Caco-2 (cell line): Measurements from ENCODE around the gene ADGRV1. TPM values are rescaled to one million over a fixed set of nuclear protein-coding genes. Genes with fewer than 3 reads are reported as not detected.

Experiments used
- BruUV-seq: library from RNA; stranded (reverse); fragments of 400-500 nt; replicated peaks from 2 replicates; lab custom pipeline; 2021; lab: Mats Ljungman, UMichigan
- CTCF ChIA-PET: fragments of 300-600 bp; sonication (Branson Sonifier 250); formaldehyde crosslinking; loops from one replicate; lab custom pipeline; 2022; ENCODE audit warnings: antibody characterized with exemption; lab: Charles Lee
- POLR2A ChIA-PET: fragments of 300-600 bp; sonication (Branson Sonifier 250); formaldehyde crosslinking; loops from one replicate; lab custom pipeline; 2022; ENCODE audit warnings: antibody characterized with exemption; lab: Charles Lee
- DNase-seq, 2 experiments: peaks; one replicate each; pipeline versions ENCODE4 v3.0.0 to v3.0.0-alpha.2; 2020 to 2022
- H3K27me3 ChIP-seq: replicated peaks from 2 replicates; pipeline ENCODE4 v1.6.0; 2011; ENCODE audit warnings: low read length; ENCODE audit not compliant: control insufficient read depth, insufficient read depth
- H3K36me3 ChIP-seq: 2 replicates; pipeline ENCODE4 v1.5.1; 2011; ENCODE audit warnings: low read length; ENCODE audit not compliant: control insufficient read depth, insufficient read depth
- H3K4me1 ChIP-seq: fragments of 250-450 bp; sonication (Bioruptor Pico); 2 replicates; pipeline ENCODE4 v1.5.1; 2020; ENCODE audit warnings: mild to moderate bottlenecking
- H3K4me3 ChIP-seq: 2 replicates; pipeline ENCODE4 v1.5.1; 2011; ENCODE audit warnings: low read depth, mild to moderate bottlenecking, control low read depth, low read length
- H3K9me3 ChIP-seq: fragments of 250-450 bp; sonication (Bioruptor Pico); 2 replicates; pipeline ENCODE4 v1.5.1; 2020; ENCODE audit warnings: mild to moderate bottlenecking, moderate library complexity
- H3K27ac Mint-ChIP-seq: one replicate; pipeline ENCODE4 v1.8.0; 2022; ENCODE audit warnings: mixed read lengths; ENCODE audit not compliant: unreplicated experiment
- H3K27me3 Mint-ChIP-seq: one replicate; pipeline ENCODE4 v1.8.0; 2022; ENCODE audit warnings: mixed read lengths; ENCODE audit not compliant: insufficient read depth, unreplicated experiment
- H3K36me3 Mint-ChIP-seq: one replicate; pipeline ENCODE4 v1.8.0; 2022; ENCODE audit warnings: mild to moderate bottlenecking, mixed read lengths; ENCODE audit not compliant: insufficient read depth, unreplicated experiment
- H3K4me1 Mint-ChIP-seq: one replicate; pipeline ENCODE4 v1.8.0; 2022; ENCODE audit warnings: low read depth, mixed read lengths; ENCODE audit not compliant: unreplicated experiment
- H3K4me3 Mint-ChIP-seq: one replicate; pipeline ENCODE4 v1.8.0; 2022; ENCODE audit warnings: mild to moderate bottlenecking, moderate library complexity, mixed read lengths; ENCODE audit not compliant: unreplicated experiment
- H3K9me3 Mint-ChIP-seq: one replicate; pipeline ENCODE4 v1.8.0; 2022; ENCODE audit warnings: mixed read lengths; ENCODE audit not compliant: unreplicated experiment
- CTCF ChIP-seq, 2 experiments: fragments of 200-600 bp in 1 of 2; IDR thresholded peaks; 1 replicate in 1 of 2; 2 replicates in 1 of 2; pipeline versions ENCODE4 v1.5.1 to v1.8.0; 2011 to 2022; ENCODE audit warnings: antibody characterized with exemption in 1 of 2, control low read depth in 1 of 2, inconsistent platforms in 1 of 2, low read depth in 1 of 2, low read length in 1 of 2, mild to moderate bottlenecking in 1 of 2, moderate library complexity in 1 of 2; ENCODE audit not compliant: insufficient read depth in 1 of 2, severe bottlenecking in 1 of 2, unreplicated experiment in 1 of 2
- intact Hi-C: fragments of 100-400 bp; cut with micrococcal nuclease; formaldehyde crosslinking; loops from one replicate; pipeline ENCODE4 v1.10.0; 2022; ENCODE audit not compliant: unreplicated experiment
- total RNA-seq: library from RNA; stranded (reverse); gene quantifications from 2 replicates; pipeline ENCODE4 v1.2.3, GENCODE V29; 2022

Gene ADGRV1
- total RNA-seq, 1 experiment from 2014 or later = 23.2 TPM

- ChIA-PET POLR2A (no interaction called here), CTCF (interaction anchor here (2.0 kb wide), 1 partner anchor 353 kb away, joined by 7 read pairs; no protein-coding TSS in a partner anchor)
- no peak for DNase-seq
- Mint-ChIP-seq H3K27ac (no peak overlapping the region), H3K36me3 (no peaks in the 10 kb centered on the region), H3K4me3 (no peak overlapping the region), H3K4me1 (peaks cover 14% of the 10 kb centered on the region), H3K27me3 (no peaks in the 10 kb centered on the region), H3K9me3 (no peaks in the 10 kb centered on the region)
- no peak for TF ChIP-seq CTCF (IDR thresholded peaks at IDR 0.05; ENCODE audit: insufficient read depth in 1 of 2, low read depth in 1 of 2, low read length in 1 of 2, severe bottlenecking in 1 of 2, unreplicated experiment in 1 of 2)
- Histone ChIP-seq H3K9me3 (no peaks in the 10 kb centered on the region), H3K36me3 (no peaks in the 10 kb centered on the region), H3K4me1 (peaks cover 25% of the 10 kb centered on the region), H3K27me3 (no peaks in the 10 kb centered on the region), H3K4me3 (no peak overlapping the region)
- intact Hi-C loops = loop anchor here (1.0 to 5.0 kb wide), 7 partner anchors 32 to 552 kb away; no protein-coding TSS in a partner anchor
- BruUV-seq = no TSS peak
These were observed 308.5 kb downstream of the ADGRV1 start for GRCh38 chr5:90866915-90867731.

GRCh38 chr5:90868799-90869198 lies 310.2 kb downstream of the ADGRV1 start:
- no peaks in the 10 kb centered on the region for H3K27me3 Mint-ChIP-seq
- no peaks in the 10 kb centered on the region for H3K27me3 ChIP-seq
- H3K4me3 ChIP-seq = no peak overlapping the region
- TF ChIP-seq CTCF (IDR thresholded peaks at IDR 0.05; ENCODE audit: insufficient read depth in 1 of 2, low read depth in 1 of 2, low read length in 1 of 2, severe bottlenecking in 1 of 2, unreplicated experiment in 1 of 2) = no peak
- no peak overlapping the region for H3K4me3 Mint-ChIP-seq
- no peaks in the 10 kb centered on the region for H3K9me3 ChIP-seq
- CTCF ChIA-PET = no interaction called here
- H3K27ac Mint-ChIP-seq = no peak overlapping the region
- peaks cover 14% of the 10 kb centered on the region for H3K4me1 Mint-ChIP-seq
- BruUV-seq = no TSS peak
- POLR2A ChIA-PET = no interaction called here
- H3K4me1 ChIP-seq = peaks cover 25% of the 10 kb centered on the region
- intact Hi-C loops = loop anchor here (5.0 kb wide), 1 partner anchor 159 kb away; no protein-coding TSS in a partner anchor
- DNase-seq = no peak
- H3K9me3 Mint-ChIP-seq = no peaks in the 10 kb centered on the region
- no peaks in the 10 kb centered on the region for H3K36me3 Mint-ChIP-seq
- H3K36me3 ChIP-seq = no peaks in the 10 kb centered on the region

GRCh38 chr5:90871391-90871991 lies 312.9 kb downstream of the ADGRV1 start:
- no peak overlapping the region for H3K27ac Mint-ChIP-seq
- Histone ChIP-seq H3K4me1 (peaks cover 30% of the 10 kb centered on the region), H3K9me3 (no peaks in the 10 kb centered on the region), H3K27me3 (no peaks in the 10 kb centered on the region), H3K36me3 (no peaks in the 10 kb centered on the region), H3K4me3 (no peak overlapping the region)
- no peaks in the 10 kb centered on the region for H3K27me3 Mint-ChIP-seq
- H3K4me1 Mint-ChIP-seq = peaks cover 10% of the 10 kb centered on the region
- no peak for DNase-seq
- no peaks in the 10 kb centered on the region for H3K36me3 Mint-ChIP-seq
- TF ChIP-seq CTCF (IDR thresholded peaks at IDR 0.05; ENCODE audit: insufficient read depth in 1 of 2, low read depth in 1 of 2, low read length in 1 of 2, severe bottlenecking in 1 of 2, unreplicated experiment in 1 of 2) = no peak
- no TSS peak for BruUV-seq
- H3K9me3 Mint-ChIP-seq = no peaks in the 10 kb centered on the region
- ChIA-PET CTCF (no interaction called here), POLR2A (no interaction called here)
- H3K4me3 Mint-ChIP-seq = no peak overlapping the region
- intact Hi-C loops = no loop called here
